ENCODE data around the gene CPPED1.

Gene CPPED1

DNA sequence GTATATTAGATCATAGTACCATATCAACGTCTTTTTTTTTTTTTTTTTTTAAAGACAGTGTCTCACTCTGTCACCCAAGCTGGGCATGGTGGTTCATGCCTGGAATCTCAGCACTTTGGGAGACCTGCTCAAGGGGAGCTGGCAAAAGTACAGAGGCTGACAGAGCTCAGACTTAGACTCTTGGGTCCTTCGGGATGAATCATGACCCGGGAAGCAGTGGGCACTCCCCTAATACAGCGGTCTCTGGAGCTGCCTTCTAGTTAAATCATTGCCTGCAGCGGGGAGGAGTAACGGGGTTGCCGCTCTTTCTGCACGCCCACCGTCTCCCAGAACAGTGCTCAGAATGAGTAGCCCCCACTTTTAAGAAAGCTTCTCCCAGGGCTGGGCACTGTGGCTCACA, 174.4 kb downstream of the CPPED1 start:
- Histone ChIP-seq H3K9me2 (replicated peaks; ENCODE audit: control insufficient read depth, low read length) (no peaks in the 10 kb centered on the region), H3F3A (ENCODE audit: control insufficient read depth, insufficient read depth) (no peaks in the 10 kb centered on the region), H4K20me1 (ENCODE audit: control insufficient read depth, insufficient read depth, low read depth, low read length) (no peaks in the 10 kb centered on the region), H3K9me3 (ENCODE audit: control insufficient read depth, insufficient read depth, low read length) (no peaks in the 10 kb centered on the region), H3K4me3 (ENCODE audit: low read length) (no peak overlapping the region), H3K36me3 (ENCODE audit: control insufficient read depth, low read length) (no peaks in the 10 kb centered on the region), H3K4me1 (ENCODE audit: control insufficient read depth, low read length) (no peaks in the 10 kb centered on the region), H3K4me2 (ENCODE audit: low read length) (no peak overlapping the region), H3K27me3 (ENCODE audit: control insufficient read depth, low read length) (no peaks in the 10 kb centered on the region), H3K79me2 (ENCODE audit: control insufficient read depth, low read length) (no peaks in the 10 kb centered on the region), H3K27ac (ENCODE audit: low read depth, low read length) (no peak overlapping the region)
- no peak for TF ChIP-seq EZH2phosphoT487 (IDR thresholded peaks at IDR 0.05; ENCODE audit: borderline replicate concordance, low read length)
- TF ChIP-seq, protein P1, sequence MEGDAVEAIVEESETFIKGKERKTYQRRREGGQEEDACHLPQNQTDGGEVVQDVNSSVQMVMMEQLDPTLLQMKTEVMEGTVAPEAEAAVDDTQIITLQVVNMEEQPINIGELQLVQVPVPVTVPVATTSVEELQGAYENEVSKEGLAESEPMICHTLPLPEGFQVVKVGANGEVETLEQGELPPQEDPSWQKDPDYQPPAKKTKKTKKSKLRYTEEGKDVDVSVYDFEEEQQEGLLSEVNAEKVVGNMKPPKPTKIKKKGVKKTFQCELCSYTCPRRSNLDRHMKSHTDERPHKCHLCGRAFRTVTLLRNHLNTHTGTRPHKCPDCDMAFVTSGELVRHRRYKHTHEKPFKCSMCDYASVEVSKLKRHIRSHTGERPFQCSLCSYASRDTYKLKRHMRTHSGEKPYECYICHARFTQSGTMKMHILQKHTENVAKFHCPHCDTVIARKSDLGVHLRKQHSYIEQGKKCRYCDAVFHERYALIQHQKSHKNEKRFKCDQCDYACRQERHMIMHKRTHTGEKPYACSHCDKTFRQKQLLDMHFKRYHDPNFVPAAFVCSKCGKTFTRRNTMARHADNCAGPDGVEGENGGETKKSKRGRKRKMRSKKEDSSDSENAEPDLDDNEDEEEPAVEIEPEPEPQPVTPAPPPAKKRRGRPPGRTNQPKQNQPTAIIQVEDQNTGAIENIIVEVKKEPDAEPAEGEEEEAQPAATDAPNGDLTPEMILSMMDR (IDR thresholded peaks at IDR 0.05; ENCODE audit: low read depth, low read length, poor library complexity, severe bottlenecking) = no peak

DNA sequence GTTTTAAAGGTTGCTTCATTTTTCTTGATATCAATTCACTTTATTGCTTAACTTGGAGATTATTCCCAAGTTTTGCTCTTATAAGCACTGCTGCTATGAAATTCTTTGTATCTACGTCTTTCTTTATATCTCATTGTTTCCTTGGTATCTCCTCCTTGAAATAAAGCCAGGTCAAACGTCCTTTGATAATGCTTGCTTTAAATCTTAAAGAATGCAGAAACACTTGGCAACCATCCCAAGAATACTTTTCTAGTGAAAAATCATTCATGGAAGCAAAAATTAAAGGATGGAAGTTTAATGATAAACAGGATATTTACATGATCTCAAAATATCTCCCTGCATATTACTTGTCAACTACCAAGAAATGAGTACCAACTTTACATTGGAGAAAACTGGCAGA, 175.2 kb downstream of the CPPED1 start:
- Histone ChIP-seq H3K9me2 (replicated peaks; ENCODE audit: control insufficient read depth, low read length) (no peaks in the 10 kb centered on the region), H3K4me3 (ENCODE audit: low read length) (no peak overlapping the region), H3K27me3 (ENCODE audit: control insufficient read depth, low read length) (no peaks in the 10 kb centered on the region; the same call in 1 of the 2 replicates), H3K4me1 (ENCODE audit: control insufficient read depth, low read length) (no peaks in the 10 kb centered on the region), H3K4me2 (ENCODE audit: low read length) (no peak overlapping the region), H3K27ac (ENCODE audit: low read depth, low read length) (no peak overlapping the region), H3K79me2 (ENCODE audit: control insufficient read depth, low read length) (no peaks in the 10 kb centered on the region), H3F3A (ENCODE audit: control insufficient read depth, insufficient read depth) (no peaks in the 10 kb centered on the region), H3K36me3 (ENCODE audit: control insufficient read depth, low read length) (no peaks in the 10 kb centered on the region), H4K20me1 (ENCODE audit: control insufficient read depth, insufficient read depth, low read depth, low read length) (no peaks in the 10 kb centered on the region), H3K9me3 (ENCODE audit: control insufficient read depth, insufficient read depth, low read length) (no peaks in the 10 kb centered on the region)
- TF ChIP-seq EZH2phosphoT487 (IDR thresholded peaks at IDR 0.05; ENCODE audit: borderline replicate concordance, low read length) = no peak
- TF ChIP-seq, protein P1 (IDR thresholded peaks at IDR 0.05; ENCODE audit: low read depth, low read length, poor library complexity, severe bottlenecking) = no peak

DNA sequence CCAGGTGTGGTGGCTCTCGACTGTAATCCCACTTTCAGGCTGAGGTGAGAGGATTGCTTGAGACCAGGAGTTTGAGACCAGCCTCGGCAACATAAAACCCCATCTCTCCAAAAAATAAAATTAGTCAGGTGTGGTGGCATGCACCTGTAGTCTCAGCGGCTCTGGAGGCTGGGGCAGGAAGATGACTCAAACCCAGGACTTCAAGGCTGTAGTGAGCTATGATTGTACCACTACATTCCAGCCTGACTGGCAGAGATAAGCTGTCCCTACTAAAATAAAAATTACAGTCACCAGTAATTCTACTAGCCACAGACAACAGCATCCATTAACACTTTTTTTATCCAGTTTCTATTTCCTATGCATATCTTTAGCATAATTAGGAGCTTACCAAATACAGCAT, 176.3 kb downstream of the CPPED1 start:
- Histone ChIP-seq H3K27ac (ENCODE audit: low read depth, low read length) (no peak overlapping the region), H3K4me2 (ENCODE audit: low read length) (no peak overlapping the region), H3K4me1 (ENCODE audit: control insufficient read depth, low read length) (no peaks in the 10 kb centered on the region), H3F3A (ENCODE audit: control insufficient read depth, insufficient read depth) (no peaks in the 10 kb centered on the region), H3K36me3 (ENCODE audit: control insufficient read depth, low read length) (no peaks in the 10 kb centered on the region), H4K20me1 (ENCODE audit: control insufficient read depth, insufficient read depth, low read depth, low read length) (no peaks in the 10 kb centered on the region), H3K79me2 (ENCODE audit: control insufficient read depth, low read length) (no peaks in the 10 kb centered on the region), H3K9me2 (replicated peaks; ENCODE audit: control insufficient read depth, low read length) (no peaks in the 10 kb centered on the region), H3K9me3 (ENCODE audit: control insufficient read depth, insufficient read depth, low read length) (no peaks in the 10 kb centered on the region), H3K4me3 (ENCODE audit: low read length) (no peak overlapping the region), H3K27me3 (ENCODE audit: control insufficient read depth, low read length) (no peaks in the 10 kb centered on the region; the same call in 1 of the 2 replicates)
- TF ChIP-seq EZH2phosphoT487 (IDR thresholded peaks at IDR 0.05; ENCODE audit: borderline replicate concordance, low read length) = no peak
- TF ChIP-seq, protein P1 (IDR thresholded peaks at IDR 0.05; ENCODE audit: low read depth, low read length, poor library complexity, severe bottlenecking) = no peak
